ENCODE results near the gene CSF1. TPM values are rescaled to one million over a fixed set of nuclear protein-coding genes. Genes with fewer than 3 reads are reported as not detected.

The CSF1 gene
- total RNA-seq, 1 donor from 2014 or later: 13.9 TPM

- DNase-seq: no peak
- no peaks in the 10 kb centered on the region for H3K9me3 ChIP-seq (replicated peaks)
- H3K27me3 ChIP-seq (ENCODE audit: low read depth): no peaks in the 10 kb centered on the region
- TF ChIP-seq, protein P1, sequence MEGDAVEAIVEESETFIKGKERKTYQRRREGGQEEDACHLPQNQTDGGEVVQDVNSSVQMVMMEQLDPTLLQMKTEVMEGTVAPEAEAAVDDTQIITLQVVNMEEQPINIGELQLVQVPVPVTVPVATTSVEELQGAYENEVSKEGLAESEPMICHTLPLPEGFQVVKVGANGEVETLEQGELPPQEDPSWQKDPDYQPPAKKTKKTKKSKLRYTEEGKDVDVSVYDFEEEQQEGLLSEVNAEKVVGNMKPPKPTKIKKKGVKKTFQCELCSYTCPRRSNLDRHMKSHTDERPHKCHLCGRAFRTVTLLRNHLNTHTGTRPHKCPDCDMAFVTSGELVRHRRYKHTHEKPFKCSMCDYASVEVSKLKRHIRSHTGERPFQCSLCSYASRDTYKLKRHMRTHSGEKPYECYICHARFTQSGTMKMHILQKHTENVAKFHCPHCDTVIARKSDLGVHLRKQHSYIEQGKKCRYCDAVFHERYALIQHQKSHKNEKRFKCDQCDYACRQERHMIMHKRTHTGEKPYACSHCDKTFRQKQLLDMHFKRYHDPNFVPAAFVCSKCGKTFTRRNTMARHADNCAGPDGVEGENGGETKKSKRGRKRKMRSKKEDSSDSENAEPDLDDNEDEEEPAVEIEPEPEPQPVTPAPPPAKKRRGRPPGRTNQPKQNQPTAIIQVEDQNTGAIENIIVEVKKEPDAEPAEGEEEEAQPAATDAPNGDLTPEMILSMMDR (IDR thresholded peaks at IDR 0.05; ENCODE audit: borderline replicate concordance): no peak
- peaks cover 23% of the 10 kb centered on the region for H3K4me1 ChIP-seq
- H3K27ac ChIP-seq (replicated peaks): peak overlapping the region; percentile 77
- H3K4me3 ChIP-seq: no peak overlapping the region
- intact Hi-C loops (cut with micrococcal nuclease): no loop called here
- H3K36me3 ChIP-seq: no peaks in the 10 kb centered on the region
Observed at GRCh38 chr1:109884242-109884891, 26.3 kb upstream of the CSF1 start.

DNA sequence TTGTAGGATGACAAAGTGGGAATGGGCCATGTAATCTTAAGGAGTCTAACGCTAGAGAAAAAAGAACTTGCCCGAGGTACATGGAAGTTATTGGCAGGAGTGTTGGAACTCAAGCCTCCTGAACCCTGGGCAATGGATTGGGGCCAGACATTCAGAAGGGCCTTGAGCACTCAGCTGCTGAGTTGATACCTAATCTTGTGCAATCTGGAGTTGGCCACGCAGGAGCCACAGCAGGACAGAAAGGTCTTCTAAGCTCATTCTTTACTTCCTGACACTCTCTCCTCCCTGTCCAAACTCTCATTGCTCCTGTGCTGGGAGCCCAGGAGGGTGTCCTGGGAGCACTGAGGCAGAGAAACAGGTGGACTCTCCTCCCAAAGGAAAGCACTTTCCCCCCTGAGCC lies 25.1 kb upstream of the CSF1 start:
- intact Hi-C loops (cut with micrococcal nuclease): no loop called here
- peaks cover 27% of the 10 kb centered on the region for H3K4me1 ChIP-seq
- H3K9me3 ChIP-seq (replicated peaks): no peaks in the 10 kb centered on the region
- no peak overlapping the region for H3K4me3 ChIP-seq
- no peak for DNase-seq
- no peaks in the 10 kb centered on the region for H3K36me3 ChIP-seq
- no peak overlapping the region for H3K27ac ChIP-seq (replicated peaks)
- H3K27me3 ChIP-seq (ENCODE audit: low read depth): no peaks in the 10 kb centered on the region
- TF ChIP-seq, protein P1 (IDR thresholded peaks at IDR 0.05; ENCODE audit: borderline replicate concordance): no peak

DNA sequence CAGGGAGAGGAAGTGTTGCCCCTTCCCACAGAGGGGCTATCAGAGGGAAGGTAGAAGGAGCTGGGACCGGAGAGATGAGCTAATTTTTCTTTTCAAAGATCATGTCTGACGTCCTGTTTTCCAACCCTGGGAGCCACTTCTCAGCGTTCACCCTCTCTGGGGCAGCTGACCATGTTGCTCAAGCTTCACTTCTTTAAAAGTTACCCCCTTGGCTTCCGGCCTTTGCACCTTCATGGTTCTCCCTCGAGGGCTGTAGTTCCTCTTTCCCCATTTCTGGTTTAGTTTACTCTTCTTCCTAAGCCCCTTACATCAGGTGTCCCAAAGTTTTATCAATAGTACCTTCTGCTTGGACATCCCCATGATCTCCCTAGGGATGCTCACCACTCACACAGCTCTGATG lies 23.8 kb upstream of the CSF1 start:
- Histone ChIP-seq H3K4me1 (peaks cover 40% of the 10 kb centered on the region), H3K27ac (replicated peaks) (no peak overlapping the region), H3K36me3 (no peaks in the 10 kb centered on the region), H3K9me3 (replicated peaks) (no peaks in the 10 kb centered on the region), H3K27me3 (ENCODE audit: low read depth) (no peaks in the 10 kb centered on the region), H3K4me3 (no peak overlapping the region)
- TF ChIP-seq, protein P1 (IDR thresholded peaks at IDR 0.05; ENCODE audit: borderline replicate concordance): no peak
- no peak for DNase-seq
- intact Hi-C loops (cut with micrococcal nuclease): no loop called here

GRCh38 chr1:109887271-109887670 lies 23.4 kb upstream of the CSF1 start:
- H3K36me3 ChIP-seq: no peaks in the 10 kb centered on the region
- intact Hi-C loops (cut with micrococcal nuclease): no loop called here
- H3K4me3 ChIP-seq: no peak overlapping the region
- no peak overlapping the region for H3K27ac ChIP-seq (replicated peaks)
- no peaks in the 10 kb centered on the region for H3K9me3 ChIP-seq (replicated peaks)
- no peaks in the 10 kb centered on the region for H3K27me3 ChIP-seq (ENCODE audit: low read depth)
- no peak for DNase-seq
- peaks cover 44% of the 10 kb centered on the region for H3K4me1 ChIP-seq
- TF ChIP-seq, protein P1 (IDR thresholded peaks at IDR 0.05; ENCODE audit: borderline replicate concordance): no peak

DNA sequence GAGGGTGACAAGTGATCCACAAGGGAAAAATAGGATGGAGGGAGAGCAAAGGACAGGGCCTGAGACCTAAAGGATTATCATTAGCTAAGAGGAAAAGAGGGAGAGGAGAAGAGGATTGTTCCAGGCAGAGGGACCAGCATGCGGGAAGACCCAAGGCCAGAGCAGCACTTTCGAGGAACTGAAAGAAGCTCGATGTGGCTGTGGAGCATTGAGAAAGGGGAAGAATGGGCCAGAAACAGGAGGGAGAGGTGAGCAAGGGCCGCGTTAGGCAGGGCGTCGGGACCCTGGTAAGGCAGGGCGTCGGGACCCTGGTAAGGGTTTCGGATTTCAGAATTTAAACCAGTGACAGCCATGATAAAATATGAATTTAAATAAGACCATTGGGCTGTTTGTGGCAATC lies 22.8 kb upstream of the CSF1 start:
- Histone ChIP-seq H3K4me3 (no peak overlapping the region), H3K36me3 (no peaks in the 10 kb centered on the region), H3K27ac (replicated peaks) (no peak overlapping the region), H3K9me3 (replicated peaks) (no peaks in the 10 kb centered on the region), H3K4me1 (peaks cover 46% of the 10 kb centered on the region), H3K27me3 (ENCODE audit: low read depth) (no peaks in the 10 kb centered on the region)
- intact Hi-C loops (cut with micrococcal nuclease): no loop called here
- no peak for DNase-seq
- TF ChIP-seq, protein P1 (IDR thresholded peaks at IDR 0.05; ENCODE audit: borderline replicate concordance): no peak
